Endothelial cell of umbilical vein (primary cell): ENCODE measurements around the gene MS4A7. TPM values are rescaled to one million over a fixed set of nuclear protein-coding genes. Genes with fewer than 3 reads are reported as not detected.

Experiments
- BruUV-seq: library from RNA; stranded (reverse); fragments of 400-500 nt; replicated peaks from 2 replicates; lab custom pipeline; 2021; lab: Mats Ljungman, UMichigan
- CTCF ChIA-PET: fragments of 300-600, 350-600 bp; sonication (Branson Sonifier 250); formaldehyde crosslinking; loops from one replicate; lab custom pipeline; 2021; ENCODE audit warnings: antibody characterized with exemption, inconsistent platforms; lab: Charles Lee
- POLR2A ChIA-PET: fragments of 300-600, 350-600 bp; sonication (Branson Sonifier 250); formaldehyde crosslinking; loops from one replicate; lab custom pipeline; 2021; ENCODE audit warnings: antibody characterized with exemption, inconsistent platforms; lab: Charles Lee
- DNase-seq: peaks from one replicate; pipeline ENCODE4 v3.0.0-alpha.2; 2011; ENCODE audit warnings: low read depth, low spot score
- FAIRE-seq: peaks from 2 replicates; lab custom pipeline; 2011; peaks lifted over from hg19 to GRCh38; lab: Jason Lieb, UNC
- H2AFZ ChIP-seq: 2 replicates; pipeline ENCODE4 v1.6.0; 2012; ENCODE audit warnings: low read depth, low read length, control low read depth, inconsistent platforms
- H3K27ac ChIP-seq: 2 replicates; pipeline ENCODE4 v1.5.1; 2011; ENCODE audit warnings: low read depth, mild to moderate bottlenecking, control low read depth, low read length, moderate library complexity; ENCODE audit not compliant: insufficient read depth
- H3K27me3 ChIP-seq, 2 experiments: 2 replicates each; pipeline versions ENCODE4 v1.6.0 to v1.6.1; 2011; ENCODE audit warnings: low read length in 2 of 2, mixed read lengths in 1 of 2; ENCODE audit not compliant: control insufficient read depth in 2 of 2, insufficient read depth in 2 of 2
- H3K36me3 ChIP-seq, 2 experiments: 2 replicates in 1 of 2; 3 replicates in 1 of 2; pipeline ENCODE4 v1.5.1; 2011; ENCODE audit warnings: low read length in 2 of 2, mild to moderate bottlenecking in 1 of 2, moderate library complexity in 1 of 2; ENCODE audit not compliant: control insufficient read depth in 2 of 2, insufficient read depth in 2 of 2; ENCODE audit errors: extremely low read depth in 1 of 2
- H3K4me1 ChIP-seq: 3 replicates; pipeline ENCODE4 v1.5.1; 2011; ENCODE audit warnings: mild to moderate bottlenecking, low read length; ENCODE audit not compliant: control insufficient read depth, insufficient read depth; ENCODE audit errors: extremely low read depth
- H3K4me2 ChIP-seq: 2 replicates; pipeline ENCODE4 v1.6.1; 2011; ENCODE audit warnings: low read length, control low read depth, mixed read lengths; ENCODE audit not compliant: insufficient read depth
- H3K4me3 ChIP-seq, 3 experiments: fragments of 200-600 bp in 1 of 3; sonication (generic), shearing (Covaris generic) in 1 of 3; replicated peaks in 1 of 3; 2 replicates each; pipeline ENCODE4 v1.5.1; 2011 to 2016; ENCODE audit warnings: control low read depth in 3 of 3, low read length in 3 of 3, mild to moderate bottlenecking in 2 of 3, inconsistent platforms in 1 of 3, low read depth in 1 of 3, moderate library complexity in 1 of 3; ENCODE audit not compliant: insufficient read depth in 1 of 3
- H3K79me2 ChIP-seq: 2 replicates; pipeline ENCODE4 v1.6.0; 2012; ENCODE audit warnings: low read length, inconsistent platforms; ENCODE audit not compliant: control insufficient read depth, insufficient read depth
- H3K9ac ChIP-seq: replicated peaks from 2 replicates; pipeline ENCODE3; 2011; ENCODE audit warnings: low read length, control low read depth; ENCODE audit not compliant: insufficient read depth; ENCODE audit errors: extremely low read depth
- H3K9me1 ChIP-seq: replicated peaks from 3 replicates; pipeline ENCODE4 v1.6.0; 2011; ENCODE audit warnings: mild to moderate bottlenecking, low read length; ENCODE audit not compliant: control insufficient read depth, insufficient read depth; ENCODE audit errors: extremely low read depth
- H3K9me3 ChIP-seq: replicated peaks from 2 replicates; pipeline ENCODE4 v1.5.1; 2012; ENCODE audit warnings: low read length, inconsistent platforms; ENCODE audit not compliant: control insufficient read depth, insufficient read depth
- H4K20me1 ChIP-seq: replicated peaks from 2 replicates; pipeline ENCODE3; 2011; ENCODE audit warnings: mild to moderate bottlenecking, low read length; ENCODE audit not compliant: control insufficient read depth, insufficient read depth; ENCODE audit errors: extremely low read depth
- EZH2 ChIP-seq: IDR thresholded peaks from 2 replicates; pipeline ENCODE4 v1.6.1; 2012; ENCODE audit warnings: borderline replicate concordance, low read depth, mild to moderate bottlenecking, moderate library complexity, low read length, inconsistent platforms; ENCODE audit not compliant: severe bottlenecking
- GATA2 ChIP-seq: IDR thresholded peaks from 2 replicates; pipeline ENCODE4 v1.7.0; 2011; ENCODE audit warnings: low read depth, mild to moderate bottlenecking, moderate library complexity, mixed read lengths, low read length; ENCODE audit not compliant: insufficient read length, insufficient read depth
- MYC ChIP-seq: IDR thresholded peaks from one replicate; pipeline ENCODE4 v1.6.1; 2011; ENCODE audit warnings: mild to moderate bottlenecking, low read depth, low read length
- POLR2A ChIP-seq: IDR thresholded peaks from 2 replicates; pipeline ENCODE4 v1.6.1; 2012; ENCODE audit warnings: low read depth, mild to moderate bottlenecking, control low read depth, low read length
- POLR2AphosphoS5 ChIP-seq: IDR thresholded peaks from 2 replicates; pipeline ENCODE4 v1.6.1; 2012; ENCODE audit warnings: low read depth, mild to moderate bottlenecking, control low read depth, low read length, moderate library complexity; ENCODE audit not compliant: insufficient read depth
- dilution Hi-C: fragments of 300-500 bp; cut with MboI; formaldehyde crosslinking; loops from one replicate; pipeline ENCODE4 v1.15.0; 2019; ENCODE audit warnings: low sequenced_read_pairs; ENCODE audit not compliant: extremely low pct_ligation_motif_present
- intact Hi-C: fragments of 100-400 bp; cut with micrococcal nuclease; formaldehyde crosslinking; loops from one replicate; pipeline ENCODE4 v1.10.0; 2022
- polyA plus RNA-seq, 4 experiments: library from polyadenylated mRNA; depleted of rRNA in 3 of 4; stranded (reverse) in 3 of 4; unstranded in 1 of 4; fragments of >200 nt; gene quantifications; 2 replicates each; pipeline versions ENCODE4 v1.2.1 to v1.2.3, GENCODE V29; 2011 to 2012; ENCODE audit warnings: missing spikeins in 1 of 4
- total RNA-seq: library from RNA; stranded (reverse); gene quantifications from 2 replicates; pipeline ENCODE4 v1.2.3, GENCODE V29; 2021
- TF ChIP-seq, protein P1 (sequence below): IDR thresholded peaks from 2 replicates; pipeline ENCODE4 v1.6.1; 2011; ENCODE audit not compliant: insufficient read depth, insufficient read length
- TF ChIP-seq, protein P2 (sequence below), 2 donors: IDR thresholded peaks; 1 replicate in 1 of 2; 2 replicates in 1 of 2; pipeline ENCODE4 v1.5.1; 2011; ENCODE audit warnings: low read length in 2 of 2, mild to moderate bottlenecking in 2 of 2, moderate library complexity in 2 of 2, control low read depth in 1 of 2, inconsistent platforms in 1 of 2, low read depth in 1 of 2; ENCODE audit not compliant: insufficient read depth in 1 of 2; ENCODE audit errors: extremely low read depth in 1 of 2

MS4A7 gene
- total and polyA plus RNA-seq, 2 donors (not counting 3 experiments of a cell fraction or from before 2014, with no cell fraction given), result 0.04 TPM; not detected in 1

DNA sequence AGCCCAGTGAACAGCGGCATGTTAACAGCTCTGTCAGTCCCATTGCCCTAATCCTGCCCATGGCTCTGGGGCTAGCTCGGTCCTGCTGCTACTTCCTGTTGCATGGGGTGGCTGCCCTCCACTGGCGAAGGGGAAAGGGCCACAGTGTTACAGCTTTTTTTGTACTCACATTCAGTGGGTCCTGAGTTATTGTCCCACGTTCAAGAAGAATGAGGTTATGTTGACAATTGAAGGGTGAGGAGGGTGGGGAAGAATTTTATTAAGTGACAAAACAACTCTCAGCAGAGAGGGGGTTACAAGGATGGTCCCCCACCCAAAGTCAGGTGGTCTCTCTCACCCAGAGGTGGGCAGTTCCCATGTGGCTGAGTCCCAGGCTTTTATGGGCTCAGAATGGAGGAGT is 17.7 kb upstream of the MS4A7 start:
- intact Hi-C loops, result loop anchor here (5.0 kb wide), 1 partner anchor 93 kb away; no protein-coding TSS in a partner anchor

More for the DNA sequence above, 17.7 kb upstream of the MS4A7 start:
- Histone ChIP-seq H3K79me2 (no peaks in the 10 kb centered on the region), H2AFZ (no peak overlapping the region), H4K20me1 (no peaks in the 10 kb centered on the region), H3K4me2 (no peak overlapping the region), H3K27ac (no peak overlapping the region), H3K9me3 (no peaks in the 10 kb centered on the region), H3K4me1 (no peaks in the 10 kb centered on the region), H3K4me3 (no peak overlapping the region), H3K9me1 (no peaks in the 10 kb centered on the region), H3K27me3 (peaks cover 13 to 16% of the 10 kb centered on the region in 2 experiments), H3K9ac (no peak overlapping the region), H3K36me3 (no peaks in the 10 kb centered on the region)
- no TSS peak for BruUV-seq
- dilution Hi-C loops, result no loop called here
- TF ChIP-seq GATA2, result no peak
- TF ChIP-seq POLR2A, result no peak
- TF ChIP-seq EZH2, result no peak
- TF ChIP-seq, protein P1, sequence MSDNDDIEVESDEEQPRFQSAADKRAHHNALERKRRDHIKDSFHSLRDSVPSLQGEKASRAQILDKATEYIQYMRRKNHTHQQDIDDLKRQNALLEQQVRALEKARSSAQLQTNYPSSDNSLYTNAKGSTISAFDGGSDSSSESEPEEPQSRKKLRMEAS, result no peak
- TF ChIP-seq MYC, result no peak
- TF ChIP-seq, protein P2, sequence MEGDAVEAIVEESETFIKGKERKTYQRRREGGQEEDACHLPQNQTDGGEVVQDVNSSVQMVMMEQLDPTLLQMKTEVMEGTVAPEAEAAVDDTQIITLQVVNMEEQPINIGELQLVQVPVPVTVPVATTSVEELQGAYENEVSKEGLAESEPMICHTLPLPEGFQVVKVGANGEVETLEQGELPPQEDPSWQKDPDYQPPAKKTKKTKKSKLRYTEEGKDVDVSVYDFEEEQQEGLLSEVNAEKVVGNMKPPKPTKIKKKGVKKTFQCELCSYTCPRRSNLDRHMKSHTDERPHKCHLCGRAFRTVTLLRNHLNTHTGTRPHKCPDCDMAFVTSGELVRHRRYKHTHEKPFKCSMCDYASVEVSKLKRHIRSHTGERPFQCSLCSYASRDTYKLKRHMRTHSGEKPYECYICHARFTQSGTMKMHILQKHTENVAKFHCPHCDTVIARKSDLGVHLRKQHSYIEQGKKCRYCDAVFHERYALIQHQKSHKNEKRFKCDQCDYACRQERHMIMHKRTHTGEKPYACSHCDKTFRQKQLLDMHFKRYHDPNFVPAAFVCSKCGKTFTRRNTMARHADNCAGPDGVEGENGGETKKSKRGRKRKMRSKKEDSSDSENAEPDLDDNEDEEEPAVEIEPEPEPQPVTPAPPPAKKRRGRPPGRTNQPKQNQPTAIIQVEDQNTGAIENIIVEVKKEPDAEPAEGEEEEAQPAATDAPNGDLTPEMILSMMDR (IDR thresholded peaks at IDR 0.05; ENCODE audit: extremely low read depth in 1 of 2, insufficient read depth in 1 of 2, low read depth in 1 of 2, low read length in 2 of 2), result no peak
- no peak for TF ChIP-seq POLR2AphosphoS5
- no peak for FAIRE-seq
- CTCF ChIA-PET, result interaction anchor here (5.0 kb wide), 1 partner anchor 13 kb away, joined by 85 read pairs; no protein-coding TSS in a partner anchor
- DNase-seq, result no peak
- POLR2A ChIA-PET, result no interaction called here
